Activated CD4-positive, CD25-positive, alpha-beta regulatory T cell (primary cell): Measurements from ENCODE around the gene PAMR1.

Experiments used
- DNase-seq, 4 experiments: peaks; one replicate each; lab custom pipeline; 2025; lab: John Stamatoyannopoulos, UW

The PAMR1 gene

DNA sequence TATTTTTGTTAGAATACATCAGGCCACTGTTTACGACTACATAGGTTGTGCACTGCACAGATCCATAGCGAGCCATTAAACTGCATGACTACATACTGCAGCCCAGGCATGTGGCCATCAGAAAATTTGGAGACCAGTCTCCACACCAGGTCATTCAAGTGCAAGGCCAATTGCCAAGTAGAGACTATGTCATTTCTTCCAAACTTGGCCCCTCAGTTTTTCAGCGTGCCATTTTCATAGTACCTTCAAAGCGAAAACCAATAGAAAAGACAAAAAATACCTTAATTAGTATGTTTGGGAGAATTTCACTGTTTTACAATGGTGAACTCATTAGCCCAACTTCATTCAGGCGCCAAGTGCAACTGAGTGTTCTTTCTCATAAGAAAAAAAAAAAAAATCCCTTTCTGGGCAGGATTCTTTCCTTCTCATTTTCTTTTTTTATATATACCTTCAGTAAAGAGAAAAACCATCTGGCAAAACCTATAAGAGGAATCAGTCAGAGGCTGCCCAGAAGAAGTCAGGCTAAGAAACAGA lies 30.4 kb downstream of the PAMR1 start:
- DNase-seq = no peak

DNA sequence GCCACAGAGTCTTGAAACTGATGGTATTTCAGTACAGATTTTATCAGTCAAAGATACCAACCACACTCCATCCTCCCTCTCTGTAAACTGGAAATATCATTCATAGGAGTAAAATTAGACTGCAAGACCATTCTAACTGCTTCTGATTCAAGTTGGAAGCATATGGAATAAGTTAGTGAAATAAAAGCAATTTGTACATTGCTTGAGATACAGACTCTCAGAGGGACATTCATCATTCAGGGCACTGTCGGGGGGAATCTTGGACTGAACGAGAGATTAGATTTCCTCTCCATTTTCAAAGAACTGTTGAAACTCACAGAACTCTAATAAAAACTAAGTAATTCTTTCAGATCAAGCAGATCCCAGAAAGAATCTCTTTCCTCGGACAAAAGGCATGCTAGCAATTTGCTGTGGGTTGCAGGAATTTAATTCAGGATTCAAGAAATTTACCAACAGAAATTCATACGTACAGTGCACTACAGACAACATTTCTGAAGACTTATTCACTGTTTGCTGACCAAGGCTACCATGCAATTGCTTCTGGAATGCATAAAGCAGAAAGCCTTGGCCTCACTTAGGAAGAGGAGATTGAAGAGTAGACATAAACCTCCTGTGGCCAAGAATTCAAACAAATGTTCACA lies 34.1 kb downstream of the PAMR1 start:
- DNase-seq = no peak

DNA sequence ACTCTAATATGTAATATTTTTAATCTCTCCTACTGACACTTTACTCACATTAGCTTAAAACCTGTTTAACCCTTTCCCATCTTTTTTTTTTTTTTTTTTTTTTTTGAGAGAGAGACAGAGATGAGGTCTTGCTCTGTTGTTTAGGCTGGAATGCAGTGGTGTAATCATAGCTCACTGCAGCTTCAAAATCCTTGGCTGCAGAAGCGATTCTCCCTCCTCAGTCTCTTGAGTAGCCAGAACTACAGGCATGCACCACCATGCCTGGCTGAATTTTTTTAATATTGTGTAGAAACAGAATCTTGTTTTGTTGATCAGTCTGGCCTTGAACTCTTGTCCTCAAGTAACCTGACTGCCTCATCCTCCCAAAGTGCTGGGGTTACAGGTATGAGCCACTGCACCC lies 37.3 kb downstream of the PAMR1 start:
- DNase-seq = no peak

DNA sequence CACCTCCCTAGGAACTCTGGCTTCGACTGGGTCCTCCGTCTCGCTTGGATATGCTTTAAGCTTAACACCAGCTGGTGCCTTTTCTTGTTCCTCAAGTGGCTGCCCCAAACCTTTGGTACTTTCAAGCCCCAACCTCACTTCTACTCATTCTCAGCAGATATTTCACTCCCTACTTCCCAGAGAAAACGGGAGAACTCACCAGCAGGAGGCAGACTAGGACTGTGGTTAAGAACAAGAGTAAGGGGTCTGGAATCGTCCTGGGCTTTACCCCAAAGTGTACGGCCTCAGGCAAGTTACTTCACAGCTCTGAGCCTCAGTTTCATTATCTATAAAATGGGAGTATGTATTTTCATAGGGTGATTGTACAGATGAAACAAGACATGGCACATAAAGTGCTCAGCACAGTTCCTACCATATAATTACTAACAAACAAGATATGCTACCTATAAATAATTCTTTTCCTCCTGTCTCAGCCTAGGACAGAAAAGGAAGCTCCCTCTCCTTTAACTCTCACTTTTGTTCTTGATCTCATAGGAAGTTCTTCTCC lies 37.8 kb downstream of the PAMR1 start:
- no peak for DNase-seq

DNA sequence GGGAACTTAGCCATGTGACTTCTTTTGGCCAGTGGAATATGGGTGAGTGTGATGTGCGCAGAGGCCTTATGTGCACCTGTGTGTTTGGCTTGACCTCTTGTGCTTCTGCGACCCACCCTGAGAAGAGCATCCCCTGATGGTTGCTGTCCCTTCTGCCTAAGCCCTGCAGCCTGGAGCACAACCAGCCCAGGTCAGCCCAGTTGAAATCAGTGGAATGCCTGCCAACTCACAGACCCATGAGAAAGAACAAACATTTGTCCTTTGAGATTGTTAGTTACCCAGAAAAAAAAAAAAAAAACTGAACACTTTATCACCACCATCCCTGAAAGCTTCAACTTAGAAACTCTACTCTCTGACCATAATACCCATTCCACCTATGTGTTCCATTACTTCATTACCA lies 38.5 kb downstream of the PAMR1 start:
- no peak for DNase-seq

DNA sequence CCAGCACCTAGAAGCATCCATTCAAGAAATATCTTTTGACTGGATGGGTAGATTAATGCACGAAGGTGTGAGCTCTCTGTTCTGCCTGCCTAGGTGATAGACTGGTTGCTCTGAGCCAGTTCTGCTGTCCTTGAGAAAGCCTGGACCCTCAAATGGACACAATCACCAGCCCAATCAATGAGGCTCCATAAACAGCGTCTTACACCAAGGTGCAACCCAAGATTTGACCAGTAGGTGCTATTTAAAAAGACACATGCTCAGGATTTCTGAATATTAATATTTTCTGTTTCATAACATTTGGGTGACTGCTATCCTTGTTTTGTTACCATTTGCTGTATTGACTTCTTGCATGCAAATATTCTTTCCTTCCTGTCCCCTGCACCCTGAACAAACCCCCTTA lies 39.0 kb downstream of the PAMR1 start:
- no peak for DNase-seq

DNA sequence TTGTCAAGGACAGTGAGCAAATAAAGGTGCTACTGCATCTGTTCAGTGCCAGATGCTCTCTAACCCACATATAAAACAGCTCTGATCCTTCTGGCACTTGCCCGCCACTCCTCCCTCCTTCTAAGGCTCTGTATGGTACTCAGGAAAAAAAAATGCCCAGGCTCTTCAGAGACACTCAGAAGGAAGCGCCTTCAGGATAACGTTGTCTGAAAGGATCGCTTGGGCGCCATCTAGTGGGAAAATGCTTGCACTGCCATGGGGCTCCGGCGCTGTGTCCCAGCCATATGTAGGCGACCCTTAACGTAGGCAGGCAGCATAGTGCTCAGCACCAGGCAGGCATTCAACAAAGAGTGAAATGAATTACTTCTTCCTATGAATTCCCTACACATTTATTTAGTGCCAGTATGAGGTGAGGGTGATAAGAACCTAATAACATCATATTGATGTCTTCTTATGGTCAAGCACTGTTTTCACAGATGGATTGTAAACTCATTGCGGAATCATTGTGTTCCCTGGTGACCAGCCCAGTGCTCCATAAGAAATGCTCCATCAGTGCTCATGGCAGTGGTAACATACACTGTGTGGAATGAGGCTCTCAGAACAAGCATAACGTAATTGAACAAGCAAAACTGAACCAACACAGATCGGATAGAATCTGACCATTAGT lies 39.6 kb downstream of the PAMR1 start:
- peak; percentile 37 to 61 (median 46) for DNase-seq

DNA sequence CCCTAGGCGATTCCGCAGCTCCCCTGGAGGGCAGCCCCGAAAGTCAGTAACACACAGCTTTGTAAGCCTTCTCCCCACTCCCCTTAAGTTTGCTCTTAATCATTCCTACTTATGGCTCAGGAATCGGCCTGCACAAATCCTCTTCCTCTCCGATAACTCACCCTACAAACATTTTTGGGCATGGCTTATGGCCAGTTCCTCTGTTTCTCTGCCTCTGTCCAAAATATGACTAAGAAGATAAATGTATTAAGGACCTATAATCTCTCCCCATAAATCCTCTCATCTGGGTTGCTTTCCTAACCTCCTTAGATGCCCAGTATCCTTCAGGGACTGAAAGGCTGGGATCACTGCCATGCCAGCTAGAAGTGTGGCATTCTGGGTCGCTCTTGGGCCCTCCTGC lies 41.0 kb downstream of the PAMR1 start:
- DNase-seq = no peak

DNA sequence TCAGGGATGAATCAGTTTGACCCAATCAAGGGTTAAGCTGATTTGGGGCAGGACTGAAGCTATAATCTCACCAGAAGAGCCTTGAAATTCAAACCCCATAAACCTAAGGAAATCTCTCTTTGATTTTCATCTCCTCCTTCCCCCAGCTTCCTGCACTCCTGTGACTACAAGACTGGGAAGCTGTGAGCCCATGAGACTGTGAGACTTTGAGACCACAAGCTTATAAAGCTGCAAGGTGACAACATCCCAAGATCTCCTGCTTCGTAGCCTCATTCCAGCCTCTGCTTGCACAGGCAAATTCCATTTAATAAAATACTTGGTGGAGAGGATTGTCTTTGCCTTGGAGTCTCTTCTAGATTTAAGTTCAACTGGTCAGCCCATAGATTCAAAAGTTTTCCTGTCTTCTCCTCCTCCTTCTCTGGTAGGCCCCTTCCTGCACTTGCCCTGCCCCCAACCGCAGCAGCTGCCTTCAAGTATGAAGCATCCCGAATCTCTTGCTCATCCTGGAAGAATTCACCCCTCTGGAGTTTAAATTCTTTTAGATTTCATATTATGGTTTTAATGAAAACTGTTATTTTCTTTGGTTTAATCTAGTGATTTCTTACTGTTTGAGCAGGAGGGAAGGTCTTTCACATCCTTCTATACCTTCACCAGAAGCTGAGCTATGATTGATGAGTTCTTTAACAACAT lies 42.1 kb downstream of the PAMR1 start:
- no peak for DNase-seq

DNA sequence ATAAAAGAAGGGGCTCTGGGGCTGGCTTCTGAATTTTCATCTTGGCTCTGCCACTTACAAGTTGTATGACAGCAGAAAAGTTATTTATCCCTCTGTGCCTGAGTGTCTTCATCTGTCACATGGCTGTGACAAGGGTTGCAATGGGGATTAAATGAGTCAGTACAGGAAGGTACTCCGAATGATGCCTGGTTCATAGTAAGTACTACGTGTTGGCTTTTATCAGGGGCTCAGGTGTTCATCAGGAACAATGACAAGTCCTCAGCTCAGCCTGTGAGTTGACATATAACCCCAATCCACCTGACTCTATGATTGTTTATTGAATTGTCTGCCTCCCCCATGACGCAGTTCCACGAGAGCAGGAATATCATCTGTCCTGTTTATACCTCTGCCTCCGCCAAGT lies 45.7 kb downstream of the PAMR1 start:
- no peak for DNase-seq

DNA sequence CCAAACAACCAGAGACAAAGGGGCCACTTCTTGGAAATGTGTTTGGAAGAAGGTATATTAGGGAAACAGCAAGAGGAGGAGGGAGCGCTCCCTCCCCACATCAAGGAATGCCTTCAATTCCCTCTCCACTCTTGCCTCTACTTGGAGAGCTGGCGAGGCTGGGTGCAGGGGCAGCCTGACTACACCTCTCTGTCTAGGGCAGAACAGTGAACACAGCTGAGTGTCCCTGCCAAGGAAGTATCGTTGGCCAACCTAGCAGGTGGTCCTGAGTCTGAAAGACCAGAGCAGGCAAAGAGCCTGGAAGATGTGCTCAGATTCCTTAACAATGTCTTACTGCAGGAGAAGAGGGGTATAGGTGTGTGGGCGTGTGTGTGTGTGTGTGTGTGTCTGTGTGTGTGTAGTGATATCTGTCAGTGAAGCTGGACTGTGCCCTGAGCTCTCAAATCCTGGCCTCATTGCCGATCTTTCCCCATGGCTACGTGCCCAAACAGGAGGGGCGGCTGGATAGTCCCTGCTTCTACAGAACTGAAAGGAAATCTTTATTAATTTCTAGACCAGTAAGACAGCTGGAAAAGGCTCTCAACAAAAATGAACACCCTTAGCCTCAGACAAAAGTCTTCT lies 46.8 kb downstream of the PAMR1 start:
- DNase-seq = no peak

DNA sequence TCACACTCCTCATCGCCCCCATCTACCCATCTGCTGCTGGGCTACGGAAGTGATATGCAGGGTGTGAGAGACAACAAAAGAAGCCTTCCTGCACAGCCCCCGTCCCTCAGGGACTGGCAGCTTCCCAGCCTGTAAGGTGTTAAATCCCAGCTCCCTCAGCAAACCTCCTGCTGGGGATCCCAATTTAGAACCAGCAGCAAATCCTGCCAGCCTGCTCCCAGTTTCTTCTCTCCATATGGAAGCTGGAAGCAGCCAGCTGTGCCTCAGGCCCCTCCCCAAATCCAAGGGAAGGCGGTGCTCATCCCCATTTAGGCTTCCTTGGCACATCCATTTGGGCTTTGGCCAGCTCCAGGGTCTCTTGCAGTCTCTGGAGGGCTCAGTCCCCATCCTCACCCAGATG lies 47.5 kb downstream of the PAMR1 start:
- no peak for DNase-seq

DNA sequence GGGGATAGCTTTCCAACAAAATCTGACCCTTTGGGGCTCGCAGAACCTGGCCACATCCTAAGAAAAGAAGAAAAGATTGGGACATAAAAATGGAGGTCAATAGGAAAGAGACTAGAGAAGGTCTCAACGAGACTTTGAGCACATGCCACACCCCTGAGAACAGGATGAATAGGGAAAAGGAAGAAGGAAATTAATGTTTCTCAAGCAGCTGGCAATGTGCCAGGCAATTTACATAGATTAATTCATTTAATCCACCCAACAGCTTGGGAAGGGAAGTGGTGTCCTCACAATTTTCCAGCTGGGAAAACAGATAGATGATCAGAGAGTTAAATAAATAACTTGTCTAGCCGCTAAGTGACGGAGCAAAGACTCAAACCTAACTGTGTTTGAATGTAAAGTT lies 50.7 kb downstream of the PAMR1 start:
- DNase-seq = no peak

DNA sequence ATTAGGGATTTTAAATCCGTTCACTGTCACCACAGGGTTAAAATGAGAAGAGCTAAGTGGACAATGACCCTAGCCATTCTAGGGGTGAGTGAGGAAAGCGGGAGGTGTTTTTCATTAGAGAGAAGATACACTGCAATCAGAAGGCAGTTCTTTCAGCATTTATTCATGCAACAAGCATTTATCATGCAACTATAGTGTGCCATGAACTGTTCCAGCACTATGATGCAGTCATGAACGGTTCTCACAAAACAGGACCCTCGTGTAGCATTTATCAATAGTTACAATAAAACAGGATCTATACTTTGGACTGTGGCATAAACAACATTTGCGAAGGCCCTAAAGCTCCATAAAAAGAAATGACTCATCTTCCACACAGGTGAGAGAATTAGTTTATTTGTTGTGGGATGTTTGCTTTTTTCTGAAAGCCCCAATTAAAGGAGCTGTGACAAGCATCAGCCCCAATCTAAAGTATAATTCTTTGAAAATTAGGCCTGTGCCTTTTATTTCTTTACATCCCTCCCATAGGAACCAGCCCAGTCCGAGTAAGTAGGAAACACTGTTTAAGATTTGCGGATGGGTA lies 51.5 kb downstream of the PAMR1 start:
- DNase-seq = no peak

DNA sequence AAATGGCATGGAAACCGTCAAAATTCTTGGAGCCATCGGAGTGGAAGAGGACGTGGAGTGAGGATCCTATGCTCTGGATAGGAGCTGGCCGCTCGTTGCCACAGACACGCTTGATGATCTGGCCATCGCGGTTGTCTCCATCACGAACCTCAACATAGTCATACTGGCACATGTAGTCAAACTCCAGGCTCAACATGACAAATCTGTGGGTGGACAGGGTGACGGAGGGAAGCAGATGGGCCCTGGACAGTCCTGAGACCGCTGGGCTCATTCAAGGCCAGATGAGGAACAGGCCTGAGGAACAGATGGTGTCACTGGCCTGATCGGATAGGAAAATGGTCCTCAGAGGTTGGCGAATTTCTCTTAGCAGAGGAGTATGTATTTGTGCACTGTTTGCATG lies 54.8 kb downstream of the PAMR1 start:
- no peak for DNase-seq

DNA sequence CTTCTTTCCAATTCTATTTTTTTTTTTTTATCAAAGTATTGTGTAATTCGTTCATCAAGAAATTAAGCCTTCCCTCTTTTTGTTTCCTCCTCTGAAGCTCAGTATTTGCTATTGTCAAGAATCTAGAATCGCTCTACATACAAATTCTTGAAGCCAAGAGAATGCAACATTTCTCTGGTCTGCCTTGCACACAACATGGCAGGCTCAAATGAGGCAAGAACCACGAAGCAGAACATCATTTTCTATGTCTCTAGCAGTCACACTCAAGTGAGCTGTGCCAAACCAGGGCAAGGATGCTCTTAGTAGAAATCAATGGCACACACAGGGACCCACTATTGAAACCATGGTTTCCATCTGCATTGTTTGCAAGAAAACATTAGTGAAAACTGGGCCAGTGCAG lies 59.4 kb downstream of the PAMR1 start:
- DNase-seq = no peak

DNA sequence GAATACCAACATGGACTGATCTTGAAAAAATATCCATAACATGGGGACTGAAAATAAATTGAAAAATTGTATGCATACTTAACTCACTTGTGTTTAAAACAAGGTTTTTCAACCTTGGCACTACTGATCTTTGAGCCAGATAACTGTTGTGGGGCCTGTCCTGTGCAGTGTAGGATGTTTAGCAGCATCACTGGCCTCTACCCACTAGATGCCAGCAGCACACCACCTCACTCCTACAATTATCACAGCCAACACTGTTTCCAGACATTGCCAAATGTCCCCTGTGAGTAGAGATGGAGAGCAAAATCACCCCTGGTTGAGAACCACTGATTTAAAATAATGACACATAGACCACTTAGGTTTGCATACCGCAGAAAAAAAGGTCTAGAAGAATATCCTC lies 61.1 kb downstream of the PAMR1 start:
- DNase-seq = no peak

DNA sequence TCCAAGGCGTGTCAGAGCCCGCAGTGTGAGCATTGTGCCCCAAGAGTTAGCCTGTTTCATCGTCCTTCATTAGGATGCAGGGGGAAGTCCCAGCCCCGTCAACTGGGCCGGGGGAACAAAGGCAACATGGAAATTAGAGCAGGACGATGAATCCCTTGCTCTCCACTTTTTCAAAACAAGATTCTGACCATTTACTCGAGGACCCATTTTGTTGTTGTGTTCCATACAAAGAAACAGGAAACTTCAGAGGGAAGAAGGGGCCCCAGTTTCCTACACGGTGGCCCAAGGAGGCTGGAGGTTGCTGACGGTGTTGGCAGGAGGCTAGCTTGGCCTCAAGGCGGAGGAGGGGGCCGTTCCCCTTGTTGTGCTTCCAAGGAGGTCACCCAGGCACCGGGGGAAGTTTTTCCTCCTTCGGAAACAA lies 62.1 kb downstream of the PAMR1 start:
- no peak for DNase-seq

DNA sequence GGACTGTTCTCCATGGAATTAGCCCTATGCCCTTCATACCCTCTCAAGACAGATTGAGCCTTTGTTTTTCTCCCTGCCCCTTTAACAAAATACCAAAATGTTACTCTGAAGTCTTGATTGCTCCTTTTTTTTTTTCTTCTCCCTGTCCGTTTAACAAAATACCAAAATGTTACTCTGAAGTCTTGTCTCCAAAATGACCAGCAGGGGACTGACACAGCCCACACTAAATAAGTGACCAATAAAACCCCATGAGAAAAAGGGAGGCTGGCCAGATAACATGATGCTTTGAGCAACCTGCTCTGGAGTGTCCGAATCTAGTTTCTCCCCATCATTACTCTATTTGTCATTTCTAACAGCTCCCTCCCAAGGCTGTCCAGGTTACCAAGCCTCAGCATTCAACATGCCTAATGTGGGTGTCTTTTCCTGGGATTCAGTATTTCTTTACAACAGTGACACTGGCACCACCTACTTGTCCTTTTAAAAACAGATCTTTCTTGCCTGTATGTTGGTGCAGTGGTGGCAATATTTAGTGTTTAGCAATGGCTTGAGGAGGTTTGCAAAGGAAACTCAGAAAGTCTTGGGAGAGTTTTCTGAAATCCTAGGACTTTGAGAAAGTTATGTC lies 63.4 kb downstream of the PAMR1 start:
- no peak for DNase-seq

DNA sequence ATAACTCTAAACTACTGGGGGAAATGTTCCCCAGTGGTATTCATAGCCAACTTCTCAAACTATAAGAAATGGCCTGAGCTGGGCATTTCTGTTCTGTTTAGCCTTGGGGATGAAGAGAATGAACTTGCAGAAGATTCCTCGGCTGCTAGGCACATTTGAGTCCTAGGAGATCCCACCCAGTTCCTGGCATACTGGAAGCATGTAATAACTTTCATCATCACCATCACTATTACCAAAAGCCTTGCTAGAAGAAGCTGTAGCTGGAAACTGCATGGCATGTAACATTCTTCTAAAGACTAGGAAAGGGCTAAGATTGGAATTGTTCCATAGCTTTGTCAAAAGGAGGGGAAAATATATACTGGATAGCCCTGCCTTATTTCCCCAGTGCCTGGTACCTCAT lies 65.9 kb downstream of the PAMR1 start:
- no peak for DNase-seq

DNA sequence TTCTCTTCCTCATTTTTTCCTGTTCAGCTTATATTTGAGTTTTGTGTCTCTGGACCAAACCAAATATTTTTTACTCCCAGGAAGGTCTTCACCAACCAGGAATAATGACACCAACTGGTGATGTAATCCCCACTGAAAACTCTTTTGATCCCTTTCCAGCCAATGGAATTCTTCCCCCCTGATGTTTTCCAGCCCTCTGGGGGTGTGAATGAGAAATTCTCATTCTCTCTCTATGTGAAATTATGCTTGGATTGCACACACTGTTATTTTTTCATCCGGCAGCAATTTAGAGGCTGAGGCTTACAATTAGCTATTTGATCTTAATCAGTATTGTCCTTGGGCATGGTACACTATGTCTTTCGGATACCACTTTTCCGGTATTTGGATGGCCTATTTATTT lies 66.6 kb downstream of the PAMR1 start:
- DNase-seq = no peak

DNA sequence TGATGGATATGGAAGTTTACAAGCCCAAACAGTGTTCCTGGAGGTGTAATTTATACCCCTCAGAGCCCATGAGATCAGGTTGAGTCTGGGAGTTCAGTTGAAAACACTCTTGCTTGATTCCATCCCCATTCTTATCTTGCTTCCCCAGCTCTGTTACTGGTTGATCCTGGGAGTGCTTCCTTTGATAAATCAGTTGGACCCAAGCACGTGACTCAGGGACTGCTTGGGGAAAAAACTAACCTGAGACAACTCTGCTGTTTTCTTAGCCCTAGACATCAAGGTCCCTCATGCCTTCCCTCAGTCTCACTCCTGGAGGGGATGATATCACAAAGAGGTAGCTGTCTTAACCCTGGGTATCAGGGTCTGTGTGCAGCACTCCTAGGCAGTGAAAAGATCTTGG lies 71.1 kb downstream of the PAMR1 start:
- DNase-seq = no peak
